Prostate gland (tissue), 2 donors: ENCODE data around the gene SEMA6D. TPM values are rescaled to one million over a fixed set of nuclear protein-coding genes. Genes with fewer than 3 reads are reported as not detected.

ENCODE experiments used
- DNase-seq: peaks from one replicate; pipeline ENCODE4 v3.0.0-alpha.2; 2019; ENCODE audit warnings: low spot score
- H3K27ac ChIP-seq, 2 donors: fragments of 200-600 bp; sonication (generic); 2 replicates each; pipeline ENCODE4 v1.5.1; 2017 to 2019
- H3K27me3 ChIP-seq: fragments of 200-600 bp; sonication (generic); replicated peaks from 2 replicates; pipeline ENCODE4 v1.5.1; 2019; ENCODE audit not compliant: insufficient read depth
- H3K36me3 ChIP-seq, 2 donors: fragments of 200-600 bp; sonication (generic); 1 replicate in 1 of 2; 2 replicates in 1 of 2; pipeline versions ENCODE4 v1.5.1 to v1.8.1; 2017 to 2019
- H3K4me1 ChIP-seq: fragments of 200-600 bp; sonication (generic); replicated peaks from 2 replicates; pipeline ENCODE4 v1.5.1; 2019
- H3K4me3 ChIP-seq, 2 donors: fragments of 200-600 bp; sonication (generic); 2 replicates each; pipeline ENCODE4 v1.5.1; 2017 to 2019
- H3K9me3 ChIP-seq: fragments of 200-600 bp; sonication (generic); 2 replicates; pipeline ENCODE4 v1.5.1; 2017
- CTCF ChIP-seq, 4 experiments: fragments of 200-600 bp in 2 of 4; fragments of 450-650 bp in 2 of 4; sonication (generic) in 2 of 4; IDR thresholded peaks; 1 replicate in 3 of 4; 2 replicates in 1 of 4; pipeline ENCODE4 v1.5.1; 2016 to 2019; ENCODE audit warnings: antibody characterized with exemption in 4 of 4, mild to moderate bottlenecking in 2 of 4, moderate library complexity in 2 of 4
- POLR2A ChIP-seq: fragments of 450-650 bp; IDR thresholded peaks from one replicate; pipeline ENCODE4 v1.6.1; 2016; ENCODE audit warnings: antibody characterized with exemption, mild to moderate bottlenecking
- POLR2AphosphoS5 ChIP-seq: sonication (generic); formaldehyde crosslinking; IDR thresholded peaks from one replicate; pipeline ENCODE4 v1.6.1; 2017; ENCODE audit warnings: antibody characterized with exemption
- WGBS: methylation state at CpG from one replicate; pipeline ENCODE4 v1.1.5; 2018; 5-methylcytosine and 5-hydroxymethylcytosine counted together
- intact Hi-C: fragments of 100-400 bp; cut with DNase I; formaldehyde crosslinking; loops from one replicate; pipeline ENCODE4 v1.14.2; 2022
- total RNA-seq, 2 donors: library from RNA; depleted of rRNA; stranded (reverse); fragments of >200 nt; gene quantifications; one replicate each; pipeline ENCODE4 v1.1.0, GENCODE V29; 2016

The SEMA6D gene
- total RNA-seq, 2 donors from 2014 or later, result 9.8 to 18.1 TPM

- Histone ChIP-seq H3K9me3 (no peaks in the 10 kb centered on the region), H3K4me3 (no peak overlapping the region), H3K36me3 (no peaks in the 10 kb centered on the region), H3K4me1 (no peaks in the 10 kb centered on the region), H3K27ac (no peak overlapping the region), H3K27me3 (no peaks in the 10 kb centered on the region)
- WGBS, result 95% methylated on average over 4 of the region's 4 CpGs
- no peak for TF ChIP-seq CTCF (IDR thresholded peaks at IDR 0.05)
- no peak for TF ChIP-seq POLR2AphosphoS5
- TF ChIP-seq POLR2A, result no peak
- no peak for DNase-seq
- intact Hi-C loops, result no loop called here
Measured at GRCh38 chr15:47786371-47786770, 69.1 kb downstream of the SEMA6D start.

DNA sequence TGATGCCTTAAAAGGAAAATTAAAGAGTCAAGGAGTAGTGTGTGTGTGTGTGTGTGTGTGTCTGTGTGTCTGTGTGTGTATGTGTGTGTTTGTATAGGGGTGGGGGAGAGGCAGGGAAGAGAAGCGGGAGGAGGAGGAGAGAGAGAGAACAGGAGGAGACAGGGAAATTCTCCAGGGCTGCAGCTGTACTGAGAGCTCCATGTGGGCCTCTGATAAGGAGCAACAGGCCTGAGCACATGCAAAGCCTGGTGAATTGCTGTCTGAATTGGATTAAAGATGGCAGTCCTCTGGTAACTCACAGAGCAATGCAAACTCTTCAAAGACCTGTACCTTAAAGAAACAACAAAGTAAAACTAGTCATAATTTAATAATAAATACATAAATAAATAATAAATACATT is 70.6 kb downstream of the SEMA6D start:
- H3K27me3 ChIP-seq, result no peaks in the 10 kb centered on the region
- H3K9me3 ChIP-seq, result no peaks in the 10 kb centered on the region
- H3K4me3 ChIP-seq, result no peak overlapping the region
- no peaks in the 10 kb centered on the region for H3K36me3 ChIP-seq
- H3K4me1 ChIP-seq, result no peaks in the 10 kb centered on the region
- no peak for DNase-seq
- intact Hi-C loops, result no loop called here
- WGBS, result 97% methylated on average over 1 of the region's 1 CpG
- TF ChIP-seq POLR2AphosphoS5 (no peak), CTCF (IDR thresholded peaks at IDR 0.05) (no peak)
- no peak overlapping the region for H3K27ac ChIP-seq

DNA sequence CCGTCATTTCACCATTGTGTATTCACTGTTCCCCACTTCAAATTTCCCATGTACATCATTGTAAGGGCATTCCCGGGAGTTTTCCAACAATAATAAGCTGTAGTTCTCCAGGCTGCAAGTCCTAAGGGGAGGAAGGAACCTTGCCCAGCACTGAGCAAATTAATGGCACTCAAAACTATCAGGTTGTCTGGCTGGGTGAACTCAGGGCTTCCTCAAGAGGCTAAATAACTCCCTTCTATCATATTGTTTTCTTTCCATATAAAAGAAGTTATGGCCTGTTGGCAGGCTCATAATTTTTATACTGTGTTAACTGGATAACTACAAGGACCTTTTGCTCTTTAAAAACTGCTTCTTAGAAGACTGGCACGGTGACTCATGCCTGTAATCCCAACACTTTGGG is 71.4 kb downstream of the SEMA6D start:
- no peaks in the 10 kb centered on the region for H3K36me3 ChIP-seq
- H3K27me3 ChIP-seq, result no peaks in the 10 kb centered on the region
- H3K27ac ChIP-seq, result no peak overlapping the region
- WGBS, result 34% methylated on average over 3 of the region's 3 CpGs
- no peaks in the 10 kb centered on the region for H3K9me3 ChIP-seq
- H3K4me3 ChIP-seq, result no peak overlapping the region
- no peaks in the 10 kb centered on the region for H3K4me1 ChIP-seq
- no peak for DNase-seq
- intact Hi-C loops, result no loop called here
- TF ChIP-seq CTCF (IDR thresholded peaks at IDR 0.05), result no peak
- no peak for TF ChIP-seq POLR2AphosphoS5
- TF ChIP-seq POLR2A, result no peak

DNA sequence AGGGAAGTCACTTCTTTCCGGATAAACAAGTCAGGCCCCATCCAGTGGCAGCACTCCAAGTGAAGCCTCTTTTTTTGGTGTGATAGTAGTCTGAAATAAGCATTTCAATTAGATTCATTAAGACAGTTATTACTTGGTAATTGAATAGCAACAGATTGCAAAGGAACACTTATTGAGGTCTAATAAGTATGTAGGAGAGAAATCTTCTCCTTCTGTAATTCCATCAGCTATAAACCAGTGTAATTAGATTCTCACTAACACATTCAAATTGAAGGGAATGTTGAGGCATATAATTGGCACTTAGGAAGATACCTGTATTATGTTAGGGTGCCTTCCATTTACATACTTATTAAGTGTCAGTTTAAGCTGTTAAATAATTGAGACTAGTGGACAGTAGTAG is 73.9 kb downstream of the SEMA6D start:
- WGBS, result 43% methylated on average over 1 of the region's 1 CpG
- intact Hi-C loops, result no loop called here
- H3K4me3 ChIP-seq, result no peak overlapping the region

More for the DNA sequence above, 73.9 kb downstream of the SEMA6D start:
- Histone ChIP-seq H3K36me3 (no peaks in the 10 kb centered on the region), H3K9me3 (no peaks in the 10 kb centered on the region), H3K27me3 (no peaks in the 10 kb centered on the region), H3K27ac (no peak overlapping the region), H3K4me1 (no peaks in the 10 kb centered on the region)
- no peak for DNase-seq
- no peak for TF ChIP-seq CTCF (IDR thresholded peaks at IDR 0.05)
- TF ChIP-seq POLR2AphosphoS5, result no peak
- TF ChIP-seq POLR2A, result no peak
